Endothelial cell of umbilical vein (primary cell): Measurements from ENCODE around the gene BLOC1S1. TPM values are rescaled to one million over a fixed set of nuclear protein-coding genes. Genes with fewer than 3 reads are reported as not detected.

Source experiments
- BruUV-seq: library from RNA; stranded (reverse); fragments of 400-500 nt; replicated peaks from 2 replicates; lab custom pipeline; 2021; lab: Mats Ljungman, UMichigan
- CTCF ChIA-PET: fragments of 300-600, 350-600 bp; sonication (Branson Sonifier 250); formaldehyde crosslinking; loops from one replicate; lab custom pipeline; 2021; ENCODE audit warnings: antibody characterized with exemption, inconsistent platforms; lab: Charles Lee
- POLR2A ChIA-PET: fragments of 300-600, 350-600 bp; sonication (Branson Sonifier 250); formaldehyde crosslinking; loops from one replicate; lab custom pipeline; 2021; ENCODE audit warnings: antibody characterized with exemption, inconsistent platforms; lab: Charles Lee
- DNase-seq: peaks from one replicate; pipeline ENCODE4 v3.0.0-alpha.2; 2011; ENCODE audit warnings: low read depth, low spot score
- FAIRE-seq: peaks from 2 replicates; lab custom pipeline; 2011; peaks lifted over from hg19 to GRCh38; lab: Jason Lieb, UNC
- H2AFZ ChIP-seq: 2 replicates; pipeline ENCODE4 v1.6.0; 2012; ENCODE audit warnings: low read depth, low read length, control low read depth, inconsistent platforms
- H3K27ac ChIP-seq: 2 replicates; pipeline ENCODE4 v1.5.1; 2011; ENCODE audit warnings: low read depth, mild to moderate bottlenecking, control low read depth, low read length, moderate library complexity; ENCODE audit not compliant: insufficient read depth
- H3K27me3 ChIP-seq, 2 experiments: 2 replicates each; pipeline versions ENCODE4 v1.6.0 to v1.6.1; 2011; ENCODE audit warnings: low read length in 2 of 2, mixed read lengths in 1 of 2; ENCODE audit not compliant: control insufficient read depth in 2 of 2, insufficient read depth in 2 of 2
- H3K36me3 ChIP-seq, 2 experiments: 2 replicates in 1 of 2; 3 replicates in 1 of 2; pipeline ENCODE4 v1.5.1; 2011; ENCODE audit warnings: low read length in 2 of 2, mild to moderate bottlenecking in 1 of 2, moderate library complexity in 1 of 2; ENCODE audit not compliant: control insufficient read depth in 2 of 2, insufficient read depth in 2 of 2; ENCODE audit errors: extremely low read depth in 1 of 2
- H3K4me1 ChIP-seq: 3 replicates; pipeline ENCODE4 v1.5.1; 2011; ENCODE audit warnings: mild to moderate bottlenecking, low read length; ENCODE audit not compliant: control insufficient read depth, insufficient read depth; ENCODE audit errors: extremely low read depth
- H3K4me2 ChIP-seq: 2 replicates; pipeline ENCODE4 v1.6.1; 2011; ENCODE audit warnings: low read length, control low read depth, mixed read lengths; ENCODE audit not compliant: insufficient read depth
- H3K4me3 ChIP-seq, 3 experiments: fragments of 200-600 bp in 1 of 3; sonication (generic), shearing (Covaris generic) in 1 of 3; replicated peaks in 1 of 3; 2 replicates each; pipeline ENCODE4 v1.5.1; 2011 to 2016; ENCODE audit warnings: control low read depth in 3 of 3, low read length in 3 of 3, mild to moderate bottlenecking in 2 of 3, inconsistent platforms in 1 of 3, low read depth in 1 of 3, moderate library complexity in 1 of 3; ENCODE audit not compliant: insufficient read depth in 1 of 3
- H3K79me2 ChIP-seq: 2 replicates; pipeline ENCODE4 v1.6.0; 2012; ENCODE audit warnings: low read length, inconsistent platforms; ENCODE audit not compliant: control insufficient read depth, insufficient read depth
- H3K9ac ChIP-seq: replicated peaks from 2 replicates; pipeline ENCODE3; 2011; ENCODE audit warnings: low read length, control low read depth; ENCODE audit not compliant: insufficient read depth; ENCODE audit errors: extremely low read depth
- H3K9me1 ChIP-seq: replicated peaks from 3 replicates; pipeline ENCODE4 v1.6.0; 2011; ENCODE audit warnings: mild to moderate bottlenecking, low read length; ENCODE audit not compliant: control insufficient read depth, insufficient read depth; ENCODE audit errors: extremely low read depth
- H3K9me3 ChIP-seq: replicated peaks from 2 replicates; pipeline ENCODE4 v1.5.1; 2012; ENCODE audit warnings: low read length, inconsistent platforms; ENCODE audit not compliant: control insufficient read depth, insufficient read depth
- H4K20me1 ChIP-seq: replicated peaks from 2 replicates; pipeline ENCODE3; 2011; ENCODE audit warnings: mild to moderate bottlenecking, low read length; ENCODE audit not compliant: control insufficient read depth, insufficient read depth; ENCODE audit errors: extremely low read depth
- CTCF ChIP-seq, 2 donors: IDR thresholded peaks; 1 replicate in 1 of 2; 2 replicates in 1 of 2; pipeline ENCODE4 v1.5.1; 2011; ENCODE audit warnings: low read length in 2 of 2, mild to moderate bottlenecking in 2 of 2, moderate library complexity in 2 of 2, control low read depth in 1 of 2, inconsistent platforms in 1 of 2, low read depth in 1 of 2; ENCODE audit not compliant: insufficient read depth in 1 of 2; ENCODE audit errors: extremely low read depth in 1 of 2
- EZH2 ChIP-seq: IDR thresholded peaks from 2 replicates; pipeline ENCODE4 v1.6.1; 2012; ENCODE audit warnings: borderline replicate concordance, low read depth, mild to moderate bottlenecking, moderate library complexity, low read length, inconsistent platforms; ENCODE audit not compliant: severe bottlenecking
- FOS ChIP-seq: IDR thresholded peaks from 2 replicates; pipeline ENCODE4 v1.6.1; 2011; ENCODE audit warnings: mild to moderate bottlenecking, low read length, moderate library complexity, borderline replicate concordance; ENCODE audit not compliant: insufficient read depth
- GATA2 ChIP-seq: IDR thresholded peaks from 2 replicates; pipeline ENCODE4 v1.7.0; 2011; ENCODE audit warnings: low read depth, mild to moderate bottlenecking, moderate library complexity, mixed read lengths, low read length; ENCODE audit not compliant: insufficient read length, insufficient read depth
- JUN ChIP-seq: IDR thresholded peaks from 2 replicates; pipeline ENCODE4 v1.6.1; 2011; ENCODE audit warnings: borderline replicate concordance, low read depth; ENCODE audit not compliant: insufficient read length, insufficient read depth
- MYC ChIP-seq: IDR thresholded peaks from one replicate; pipeline ENCODE4 v1.6.1; 2011; ENCODE audit warnings: mild to moderate bottlenecking, low read depth, low read length
- POLR2A ChIP-seq: IDR thresholded peaks from 2 replicates; pipeline ENCODE4 v1.6.1; 2012; ENCODE audit warnings: low read depth, mild to moderate bottlenecking, control low read depth, low read length
- POLR2AphosphoS5 ChIP-seq: IDR thresholded peaks from 2 replicates; pipeline ENCODE4 v1.6.1; 2012; ENCODE audit warnings: low read depth, mild to moderate bottlenecking, control low read depth, low read length, moderate library complexity; ENCODE audit not compliant: insufficient read depth
- dilution Hi-C: fragments of 300-500 bp; cut with MboI; formaldehyde crosslinking; loops from one replicate; pipeline ENCODE4 v1.15.0; 2019; ENCODE audit warnings: low sequenced_read_pairs; ENCODE audit not compliant: extremely low pct_ligation_motif_present
- intact Hi-C: fragments of 100-400 bp; cut with micrococcal nuclease; formaldehyde crosslinking; loops from one replicate; pipeline ENCODE4 v1.10.0; 2022
- polyA plus RNA-seq, 4 experiments: library from polyadenylated mRNA; depleted of rRNA in 3 of 4; stranded (reverse) in 3 of 4; unstranded in 1 of 4; fragments of >200 nt; gene quantifications; 2 replicates each; pipeline versions ENCODE4 v1.2.1 to v1.2.3, GENCODE V29; 2011 to 2012; ENCODE audit warnings: missing spikeins in 1 of 4
- total RNA-seq: library from RNA; stranded (reverse); gene quantifications from 2 replicates; pipeline ENCODE4 v1.2.3, GENCODE V29; 2021
- TF ChIP-seq, protein P1 (sequence below): IDR thresholded peaks from 2 replicates; pipeline ENCODE4 v1.6.1; 2011; ENCODE audit not compliant: insufficient read depth, insufficient read length

BLOC1S1 gene
- total and polyA plus RNA-seq, 2 donors (not counting 3 experiments of a cell fraction or from before 2014, with no cell fraction given), result 84.1 to 192 TPM

DNA sequence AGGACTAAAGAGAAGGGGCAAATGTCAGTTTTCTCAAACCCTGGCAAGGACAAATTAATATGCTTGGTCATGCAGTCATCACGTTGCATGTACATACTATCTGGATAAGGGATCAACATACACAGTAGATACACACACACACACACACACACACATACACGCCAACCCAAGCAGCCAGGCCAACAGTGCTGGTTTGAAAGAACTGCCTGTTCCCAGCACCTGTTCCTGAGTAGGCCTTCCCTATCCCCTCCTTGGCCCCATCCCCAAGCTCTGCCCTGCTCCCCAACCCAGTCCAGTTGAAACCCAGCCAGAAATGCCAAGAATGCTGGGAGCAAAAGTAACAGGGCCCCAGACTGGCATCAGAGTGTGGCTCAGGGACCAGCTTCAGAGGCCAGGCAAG is 12.6 kb upstream of the BLOC1S1 start:
- Histone ChIP-seq H3K9me3 (no peaks in the 10 kb centered on the region), H3K27ac (no peak overlapping the region), H3K9ac (no peak overlapping the region), H4K20me1 (no peaks in the 10 kb centered on the region), H3K4me2 (no peak overlapping the region), H3K27me3 (peaks cover 15 to 22% of the 10 kb centered on the region in 2 experiments), H3K9me1 (no peaks in the 10 kb centered on the region), H3K36me3 (no peaks in the 10 kb centered on the region), H3K79me2 (no peaks in the 10 kb centered on the region), H3K4me3 (no peak overlapping the region), H2AFZ (no peak overlapping the region), H3K4me1 (no peaks in the 10 kb centered on the region)
- dilution Hi-C loops (no loop called here), intact Hi-C loops (loop anchor here (5.0 kb wide), 1 partner anchor 41 kb away; no protein-coding TSS in a partner anchor)
- TF ChIP-seq JUN (no peak), GATA2 (no peak), EZH2 (no peak), CTCF (IDR thresholded peaks at IDR 0.05; ENCODE audit: extremely low read depth in 1 of 2, insufficient read depth in 1 of 2, low read depth in 1 of 2, low read length in 2 of 2) (no peak), FOS (no peak), POLR2A (no peak), MYC (no peak), POLR2AphosphoS5 (no peak)
- TF ChIP-seq, protein P1, sequence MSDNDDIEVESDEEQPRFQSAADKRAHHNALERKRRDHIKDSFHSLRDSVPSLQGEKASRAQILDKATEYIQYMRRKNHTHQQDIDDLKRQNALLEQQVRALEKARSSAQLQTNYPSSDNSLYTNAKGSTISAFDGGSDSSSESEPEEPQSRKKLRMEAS, result no peak
- ChIA-PET CTCF (no interaction called here), POLR2A (no interaction called here)
- FAIRE-seq (no peak), DNase-seq (no peak)
- BruUV-seq, result no TSS peak
